Midbrain (tissue), 1 donor: ENCODE measurements around the gene S100A12.
A peak's percentile ranks its signal among the peaks of the same experiment; 100 is the strongest.
"Not testable (repeated sequence)": the region's sequence is repeated elsewhere in the genome, so short reads cannot be mapped to it uniquely, and the experiment has no call there.

Experiments used
- DNase-seq: peaks from one replicate; lab custom pipeline; 2025; lab: John Stamatoyannopoulos, UW

S100A12 gene

DNA sequence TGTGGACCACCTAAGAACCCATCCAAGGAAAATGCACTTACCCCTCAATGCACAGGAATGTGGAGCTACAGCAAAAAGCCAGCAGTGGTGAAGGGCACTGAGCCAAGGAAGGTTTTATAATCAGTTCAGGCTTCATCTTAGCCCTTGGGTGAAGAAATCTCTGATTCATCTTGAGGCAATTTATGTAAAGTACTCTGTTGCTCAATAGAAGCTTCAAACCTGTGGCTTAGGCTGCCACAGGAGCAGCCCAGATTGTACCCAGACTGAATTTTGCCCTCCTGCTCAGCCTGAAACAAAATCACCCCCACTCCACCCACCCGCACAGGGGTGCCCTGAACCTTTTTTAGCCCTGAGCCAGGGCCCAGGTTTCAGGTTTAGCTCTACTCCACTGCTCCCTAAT, at the start of gene S100A12:
TSS of gene S100A12 (minus strand) at position 111 of the 400 bp plus-strand sequence. CDS start 1,029 bp downstream, outside the sequence.
- no peak for DNase-seq

DNA sequence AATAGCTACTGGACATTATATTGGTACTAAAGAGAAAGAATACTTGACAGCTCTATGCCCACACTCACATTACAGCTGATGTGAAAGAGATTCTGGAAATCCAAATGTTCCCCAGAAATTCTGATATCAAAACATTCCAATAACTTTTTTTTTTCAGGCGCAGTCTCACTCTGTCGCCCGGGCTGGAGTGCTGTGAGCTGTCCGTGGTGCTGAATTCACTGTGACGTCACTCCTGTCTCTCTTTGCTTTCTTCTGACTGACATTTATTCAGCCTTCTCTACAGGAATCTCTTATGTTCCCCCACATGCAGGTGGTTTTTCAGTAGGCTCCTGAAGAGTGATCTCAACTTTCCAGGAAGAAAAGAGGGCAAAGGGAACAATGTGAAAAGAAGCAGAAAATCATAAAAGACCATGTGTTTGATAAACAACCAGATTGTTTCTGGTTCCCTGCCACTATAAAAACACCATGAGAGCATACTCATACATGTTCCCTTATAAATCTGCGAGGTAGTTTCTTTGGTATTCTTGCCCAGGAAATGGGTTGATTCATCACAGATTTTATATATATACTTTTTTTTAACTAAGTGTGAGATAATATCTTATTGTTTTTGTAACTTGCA, 47.1 kb upstream of the S100A12 start:
- peak; percentile 51 for DNase-seq

DNA sequence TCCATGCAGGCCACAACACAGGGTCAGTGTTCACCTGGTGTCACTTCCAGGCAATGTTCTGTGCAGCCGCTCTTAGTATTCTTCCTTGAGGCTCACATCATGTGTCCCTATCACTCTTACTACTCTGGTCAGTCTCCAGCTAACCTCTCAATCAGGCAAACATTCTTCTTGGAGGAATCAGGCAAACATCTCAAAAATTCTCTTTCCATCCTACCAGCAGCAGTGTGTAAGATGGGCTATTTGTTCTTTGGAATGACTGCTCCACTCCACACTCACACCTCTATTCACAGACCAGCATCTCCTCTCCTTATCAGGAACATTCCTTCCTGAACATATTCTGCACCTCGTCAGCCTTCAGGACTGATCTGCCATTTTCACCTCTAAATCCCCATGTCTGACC, 44.9 kb upstream of the S100A12 start:
- DNase-seq: no peak

DNA sequence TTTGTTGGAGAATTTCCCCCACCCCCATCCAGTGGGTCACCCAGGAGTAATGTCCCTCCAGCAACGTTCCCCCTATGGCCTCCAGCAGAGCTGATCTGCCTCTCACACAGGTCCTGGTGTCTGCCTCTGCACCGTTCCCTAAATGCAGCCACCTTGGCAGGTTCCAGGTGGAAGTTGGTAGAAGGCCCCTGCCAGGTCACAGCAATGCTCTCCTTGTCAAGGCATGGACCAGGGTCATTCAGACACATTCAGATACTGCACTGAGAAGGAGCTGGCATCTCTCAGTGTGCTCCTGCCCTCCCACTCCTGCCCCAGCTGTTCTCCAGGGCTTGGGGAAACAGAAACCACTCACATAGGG, 44.0 kb upstream of the S100A12 start:
- not testable (repeated sequence) for DNase-seq

DNA sequence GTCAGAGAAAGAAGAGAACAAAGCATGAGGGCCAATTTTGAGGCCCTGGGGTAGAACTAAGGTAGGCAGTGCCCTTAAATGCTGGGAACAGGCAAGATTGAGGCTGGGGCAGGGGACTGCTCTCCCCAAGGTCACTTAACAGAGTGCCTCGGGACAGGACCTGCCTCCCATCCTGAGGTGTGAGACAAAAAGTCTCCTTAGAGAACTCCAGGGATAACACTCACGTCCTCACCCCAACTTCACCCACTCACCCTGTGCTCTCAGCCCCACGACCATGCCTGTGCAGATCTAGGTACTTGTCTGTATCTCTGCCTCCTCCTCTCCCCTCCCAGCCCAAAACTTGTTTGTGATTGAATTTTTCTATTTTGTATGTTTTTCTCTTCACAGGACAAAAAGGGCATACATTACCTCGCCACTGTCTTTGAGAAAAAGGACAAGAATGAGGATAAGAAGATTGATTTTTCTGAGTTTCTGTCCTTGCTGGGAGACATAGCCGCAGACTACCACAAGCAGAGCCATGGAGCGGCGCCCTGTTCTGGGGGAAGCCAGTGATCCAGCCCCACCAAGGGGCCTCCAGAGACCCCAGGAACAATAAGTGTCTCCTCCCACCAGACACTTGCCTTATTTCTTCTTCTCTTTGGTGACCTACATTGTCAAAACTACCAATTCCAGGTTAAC, 43.5 kb upstream of the S100A12 start:
- DNase-seq: not testable (repeated sequence)

DNA sequence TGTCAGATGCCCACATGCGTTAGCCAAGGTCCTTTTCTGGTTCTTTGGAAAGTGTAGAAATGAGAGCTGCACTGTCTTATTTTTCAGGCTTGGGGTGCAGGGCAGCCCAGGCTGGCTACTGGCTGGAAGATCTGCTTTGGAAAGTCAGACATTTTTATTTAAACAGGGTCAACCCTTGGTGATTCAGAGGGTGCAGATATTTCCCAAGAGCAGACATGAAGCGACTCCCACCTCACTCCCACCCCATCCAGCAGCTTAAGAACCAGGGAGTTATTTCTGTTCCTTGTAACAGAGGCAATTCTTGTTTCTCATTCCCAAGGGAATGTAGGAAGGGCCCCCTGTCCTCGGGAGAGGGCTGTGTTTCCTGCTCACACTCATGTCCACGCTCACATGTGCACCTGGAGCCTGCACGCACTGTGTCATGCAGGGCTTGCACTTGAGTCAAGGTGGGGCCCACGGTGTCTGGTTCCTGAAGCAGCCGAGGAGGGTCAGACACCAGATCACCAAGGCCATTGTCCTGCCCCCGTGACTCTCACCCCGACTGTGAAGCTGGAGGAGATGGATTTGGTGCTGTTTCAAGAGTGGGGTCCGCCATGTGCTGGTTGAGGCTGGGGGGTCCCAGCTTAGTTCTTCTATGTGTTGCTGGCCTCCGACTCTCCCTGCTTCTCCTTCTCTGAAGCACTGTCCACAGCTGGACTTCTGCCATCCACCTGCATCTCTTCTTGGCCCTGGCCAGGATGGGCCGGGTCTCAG, 41.9 kb upstream of the S100A12 start:
- no peak for DNase-seq

DNA sequence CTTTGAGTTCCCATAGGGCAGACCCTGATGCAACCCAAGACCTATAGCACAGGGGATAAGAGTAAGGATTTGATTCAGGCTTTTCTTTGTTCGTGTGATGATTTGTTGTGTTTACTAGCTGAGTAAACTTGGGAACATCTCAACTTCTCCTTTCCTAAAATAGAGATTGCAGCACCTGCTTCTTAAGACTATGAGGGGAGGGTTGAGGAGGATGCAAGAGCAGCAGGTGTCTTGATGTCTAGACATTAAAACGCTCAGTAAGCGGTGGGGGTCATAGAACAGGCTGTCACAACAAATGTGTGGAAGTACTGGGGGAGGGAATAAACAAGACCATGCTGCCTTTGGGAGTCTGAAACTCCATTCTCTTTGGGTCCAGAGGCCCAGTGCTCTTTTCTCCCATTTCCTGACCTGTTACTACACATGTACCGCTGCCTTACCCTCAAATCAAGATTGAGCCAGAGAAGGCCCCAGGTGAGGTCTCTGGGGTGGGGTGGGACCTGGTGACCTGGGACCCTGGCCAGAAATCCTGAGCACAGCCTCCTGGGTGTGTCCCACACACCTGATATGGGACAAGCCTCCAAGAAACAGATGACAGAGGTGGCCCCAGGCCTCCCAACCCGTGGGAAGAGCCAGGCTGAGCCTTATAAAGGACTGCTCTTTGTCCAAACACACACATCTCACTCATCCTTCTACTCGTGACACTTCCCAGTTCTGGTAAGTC, 40.6 kb upstream of the S100A12 start, which contains the start of gene S100A7A:
TSS of gene S100A7A (plus strand) at position 671 of the 721 bp plus-strand sequence. CDS start 1,563 bp downstream, outside the sequence.
- DNase-seq: no peak

DNA sequence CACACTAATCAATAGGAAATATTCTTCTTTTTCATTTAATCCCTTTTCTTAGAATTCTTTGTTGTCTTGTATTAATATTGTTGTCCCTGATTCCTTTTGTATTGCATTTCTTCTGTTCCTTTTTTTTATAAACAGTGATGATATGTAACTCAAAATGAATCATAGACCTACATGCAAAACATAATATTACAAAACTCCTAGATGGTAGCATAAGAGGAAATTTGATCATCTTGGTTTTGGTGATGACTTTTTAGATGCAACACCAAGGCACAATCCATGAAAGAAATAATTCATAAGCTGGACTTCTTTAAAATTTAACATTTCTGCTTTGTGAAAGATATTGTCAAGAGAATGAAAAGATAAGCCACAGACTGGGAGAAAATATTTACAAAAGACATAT, 38.5 kb upstream of the S100A12 start:
- not testable (repeated sequence) for DNase-seq

DNA sequence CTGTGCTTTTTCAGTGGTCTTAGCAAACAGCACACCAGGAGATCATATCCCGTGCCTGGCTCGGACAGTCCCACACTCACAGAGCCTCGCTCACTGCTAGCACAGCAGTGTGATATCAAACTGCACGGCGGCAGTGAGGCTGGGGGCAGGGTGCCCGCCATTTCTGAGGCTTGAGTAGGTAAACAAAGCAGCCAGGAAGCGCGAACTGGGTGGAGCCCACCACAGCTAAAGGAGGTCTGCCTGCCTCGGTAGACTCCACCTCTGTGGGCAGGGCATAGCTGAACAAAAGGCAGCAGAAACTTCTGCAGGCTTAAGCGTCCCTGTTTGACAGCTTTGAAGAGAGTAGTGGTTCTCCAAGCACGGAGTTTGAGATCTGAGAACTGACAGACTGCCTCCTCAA, 31.9 kb upstream of the S100A12 start:
- DNase-seq: not testable (repeated sequence)

DNA sequence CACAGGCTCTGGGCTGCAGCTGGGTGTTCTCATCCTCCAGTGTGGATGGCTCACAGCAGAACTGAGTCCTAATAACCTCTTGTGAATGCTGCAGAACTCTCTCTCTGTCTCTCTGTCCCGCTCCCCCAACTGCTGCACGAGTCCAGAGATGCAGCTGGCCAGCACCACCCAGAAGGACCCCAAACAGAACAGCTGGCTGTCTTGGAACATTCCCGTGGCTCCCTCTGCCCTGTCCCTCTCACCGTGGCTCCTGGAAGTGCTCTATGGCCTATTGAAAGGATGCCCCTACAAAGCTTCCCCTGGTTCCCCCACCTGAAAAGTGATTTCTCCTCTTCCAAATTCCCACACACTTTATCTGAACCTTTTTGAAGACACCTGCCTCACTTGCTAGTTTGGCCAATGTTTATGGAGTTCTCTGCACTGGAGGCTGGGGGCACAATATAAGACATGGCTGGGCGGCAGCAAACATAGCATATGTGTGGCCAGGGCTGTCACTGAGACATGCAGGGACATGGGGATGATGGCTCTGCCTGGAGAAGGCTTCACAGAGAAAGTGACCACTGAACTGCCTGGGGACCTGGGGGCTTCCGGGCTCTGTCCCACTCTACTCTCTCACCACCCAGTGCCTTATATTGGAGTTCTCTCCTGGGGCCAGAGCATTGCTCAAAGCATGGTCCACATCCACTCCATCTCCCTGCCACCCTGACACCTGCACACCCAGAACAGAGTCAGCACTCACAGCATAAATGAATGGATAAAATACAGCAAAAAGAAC, 30.6 kb upstream of the S100A12 start:
- DNase-seq: not testable (repeated sequence)

DNA sequence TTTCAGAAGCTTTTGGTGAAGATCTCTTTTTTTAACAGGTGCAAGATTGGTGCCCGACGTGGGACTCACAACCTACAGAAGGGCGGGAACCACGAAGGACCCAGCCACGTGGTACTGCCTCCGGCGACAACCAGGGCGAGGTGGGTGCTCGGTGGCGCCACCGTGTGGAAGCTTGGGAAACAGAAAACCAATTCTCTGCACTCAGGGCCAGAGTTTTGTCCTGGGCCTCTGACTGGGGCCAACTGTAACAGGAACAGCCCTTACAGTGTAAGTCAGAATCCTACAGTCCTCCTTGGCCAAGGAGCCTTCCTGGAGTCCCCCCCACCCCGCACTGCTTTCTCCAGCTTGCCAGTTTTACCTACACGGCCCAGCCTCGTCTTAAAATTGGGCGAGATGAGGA, 29.3 kb upstream of the S100A12 start:
- no peak for DNase-seq

DNA sequence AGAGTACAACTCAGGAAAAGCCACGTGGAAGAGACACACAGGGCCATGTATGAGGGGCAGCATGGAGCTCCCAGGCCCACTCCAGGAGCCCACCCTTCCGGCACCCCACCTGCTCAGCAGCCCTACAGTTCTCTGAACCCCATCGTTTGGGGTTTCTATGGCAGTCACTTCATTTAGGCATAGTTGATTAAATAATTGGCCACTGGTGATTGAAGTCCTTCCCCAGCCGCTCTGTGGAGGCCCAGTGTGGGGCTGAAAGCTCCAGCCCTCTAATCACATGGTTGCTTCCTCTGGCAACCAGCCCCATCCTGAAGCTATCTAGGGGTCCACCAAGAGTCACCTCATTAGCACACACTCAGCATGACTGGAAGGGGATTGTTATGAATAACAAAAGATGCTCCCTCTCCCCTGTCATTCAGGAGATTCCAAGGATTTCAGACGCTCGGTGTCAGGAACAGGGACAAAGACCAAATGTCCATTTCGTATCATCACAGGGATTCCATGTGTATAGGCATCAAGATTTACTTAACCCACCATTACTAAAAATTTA, 28.7 kb upstream of the S100A12 start:
- DNase-seq: no peak

DNA sequence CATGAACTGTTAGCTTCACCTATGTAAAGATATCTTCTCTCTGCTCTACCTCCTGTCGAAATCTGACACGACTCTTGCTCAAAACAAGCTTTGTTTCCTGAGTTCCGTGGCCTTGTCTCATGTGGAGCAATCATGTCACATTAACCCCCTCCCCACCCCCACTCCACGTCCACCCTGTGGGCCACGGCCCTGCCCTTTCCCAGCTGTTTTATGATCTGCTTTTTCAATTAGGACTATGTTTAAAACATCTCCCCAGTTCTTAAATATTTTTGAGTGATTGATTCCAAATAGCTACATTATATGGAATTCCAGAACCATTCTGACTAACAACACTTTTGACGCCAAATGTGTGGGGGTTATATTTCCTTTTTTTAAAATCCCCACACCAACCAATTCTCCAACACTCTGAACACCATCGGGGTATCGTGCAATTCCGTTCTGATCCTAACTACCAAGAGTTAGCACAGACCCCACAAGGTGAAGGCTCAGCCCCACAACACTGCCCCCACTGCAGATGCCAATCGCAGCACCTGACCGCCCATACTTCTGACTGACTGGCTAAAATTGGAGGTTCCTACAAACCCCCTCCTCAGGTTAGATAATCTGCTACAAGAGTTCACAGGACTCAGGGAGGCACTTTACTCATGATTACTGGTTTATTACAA, 28.1 kb upstream of the S100A12 start:
- no peak for DNase-seq

DNA sequence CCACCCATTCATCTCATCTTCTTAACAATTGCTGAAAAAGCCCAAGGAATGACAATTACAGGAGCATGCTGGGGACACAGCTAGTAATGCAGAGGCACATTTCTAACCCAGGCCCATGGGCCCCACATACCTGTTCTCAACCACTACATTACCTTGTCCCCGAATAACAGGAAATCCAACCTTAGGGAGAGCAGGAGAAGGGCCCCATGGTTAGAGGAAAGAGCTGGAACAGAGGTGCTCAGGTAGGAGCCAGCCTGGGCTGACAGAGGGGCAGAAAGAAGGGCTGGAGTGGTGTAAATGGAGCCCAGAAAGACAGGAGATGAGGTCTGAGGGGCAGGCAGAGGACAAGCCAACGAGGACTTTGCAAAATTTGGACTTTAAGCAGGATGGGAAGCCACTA, 26.8 kb upstream of the S100A12 start:
- no peak for DNase-seq

DNA sequence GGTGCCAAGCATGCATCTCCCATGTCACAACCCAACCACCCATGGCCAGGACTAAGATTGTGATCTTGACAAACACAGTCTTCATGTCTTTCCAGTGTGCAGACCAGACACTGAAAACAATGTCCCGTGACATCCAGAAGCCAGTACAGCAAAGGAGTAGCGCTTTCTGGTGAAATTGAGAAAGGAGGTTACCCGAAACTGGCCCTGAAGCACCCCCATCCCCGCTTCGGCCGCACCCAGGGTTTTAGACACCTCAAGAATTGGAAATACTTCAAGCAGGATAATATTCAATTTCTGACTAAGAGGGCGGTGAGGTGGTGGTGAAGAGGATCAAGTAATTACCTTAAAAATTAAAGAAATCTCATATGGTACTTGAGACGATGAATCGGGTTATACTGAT, 26.0 kb upstream of the S100A12 start:
- DNase-seq: no peak

DNA sequence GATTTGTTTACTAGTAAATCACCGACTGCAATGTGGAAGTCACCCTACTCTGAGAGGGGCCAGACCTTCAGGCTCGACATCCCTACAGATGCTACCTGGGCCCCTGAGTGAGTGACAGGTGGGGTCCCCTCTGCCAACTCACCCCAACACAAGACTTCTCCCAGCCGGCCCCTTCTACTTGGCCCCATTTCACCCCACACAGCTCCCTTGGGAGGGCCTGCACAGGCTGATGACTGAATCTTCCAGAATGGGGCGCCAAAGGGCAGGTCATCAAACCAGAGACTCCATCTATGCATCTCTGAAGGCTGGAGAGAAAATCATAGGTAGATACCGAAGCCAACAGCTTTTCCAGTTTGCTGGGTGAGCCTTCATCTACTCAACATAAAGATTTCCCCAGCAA, 24.8 kb upstream of the S100A12 start:
- no peak for DNase-seq

DNA sequence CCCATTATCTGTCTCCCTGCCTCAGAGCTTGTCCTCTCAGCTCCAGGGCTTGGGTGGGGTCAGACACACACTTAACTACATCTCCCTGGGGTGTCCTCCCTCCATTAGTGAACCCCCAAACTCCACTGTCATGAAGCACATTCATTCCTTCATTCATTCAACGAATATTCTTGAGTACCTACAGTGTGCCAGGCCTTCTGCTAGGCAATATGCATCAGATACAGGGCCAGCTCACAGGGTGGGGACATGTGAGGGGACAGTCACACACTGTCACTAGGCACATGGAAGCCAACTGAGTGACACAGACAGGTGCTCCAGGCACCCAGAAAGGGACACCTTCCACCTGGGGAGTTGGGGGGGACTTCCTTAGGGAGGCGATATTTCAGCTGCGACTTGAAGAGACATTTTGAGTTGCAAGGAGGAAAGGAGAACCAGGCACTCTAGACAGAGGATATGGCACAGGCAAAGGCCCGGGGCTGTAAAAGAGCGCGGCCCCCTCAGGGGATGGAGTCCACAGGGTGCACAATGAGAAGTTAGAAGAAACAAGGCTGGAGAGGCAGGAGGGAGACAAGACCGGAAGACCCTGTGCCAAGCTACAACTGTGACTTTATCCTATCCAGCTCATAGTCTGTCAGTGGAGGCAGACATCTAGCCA, 24.1 kb upstream of the S100A12 start:
- DNase-seq: no peak

DNA sequence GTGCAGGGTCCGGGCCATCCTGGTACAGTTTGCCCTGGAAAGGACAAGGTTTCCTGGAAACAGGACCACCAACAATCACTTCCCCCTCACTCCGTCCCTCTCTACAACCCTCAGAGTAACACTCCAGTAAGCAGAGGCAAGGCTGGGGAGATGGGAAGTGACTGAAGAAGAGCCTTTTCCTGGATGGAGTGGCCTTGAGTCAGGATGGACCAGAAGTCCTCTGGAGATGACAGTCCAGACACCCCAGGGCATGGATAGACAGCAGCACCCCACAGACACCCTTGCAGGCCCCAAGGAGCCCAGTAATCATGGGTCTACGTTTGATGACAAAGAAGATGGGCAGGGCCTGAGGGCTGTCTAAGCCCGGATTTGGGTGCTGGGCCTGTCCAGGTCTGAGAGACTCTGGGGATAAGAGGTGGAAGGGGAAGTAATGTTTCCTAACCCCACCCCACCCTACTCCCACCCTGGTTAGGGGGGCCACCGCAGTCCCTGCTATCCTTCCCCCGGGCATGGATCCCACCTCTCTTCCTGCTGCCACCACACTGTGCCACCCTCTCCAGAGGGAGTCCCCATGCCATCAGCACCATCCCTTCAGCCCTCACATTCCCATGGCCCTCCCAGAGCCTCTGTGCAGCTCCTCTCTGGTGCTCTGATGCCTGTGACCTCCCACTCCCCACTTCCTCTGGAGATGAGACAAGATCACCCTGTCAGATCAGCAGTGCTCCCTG, 22.7 kb upstream of the S100A12 start:
- DNase-seq: no peak
